ENCODE data around the gene DAAM1.

DAAM1 gene

GRCh38 chr14:59188461-59189090 is at the start of gene DAAM1:
DAAM1 (plus strand) TSS chr14:59188667; CDS start chr14:59263478, 74,811 bp downstream.
- DNase-seq (ENCODE audit: low read depth): peak; percentile 95

- no peak for DNase-seq (ENCODE audit: low read depth)
These were observed 49.1 kb upstream of the DAAM1 start for GRCh38 chr14:59139324-59139723.

- DNase-seq (ENCODE audit: low read depth): no peak
These were observed 48.2 kb upstream of the DAAM1 start for GRCh38 chr14:59140106-59140843.

GRCh38 chr14:59146484-59146883 is 42.0 kb upstream of the DAAM1 start:
- DNase-seq (ENCODE audit: low read depth): no peak

- no peak for DNase-seq (ENCODE audit: low read depth)
These were observed 41.5 kb upstream of the DAAM1 start for GRCh38 chr14:59147007-59147406.

GRCh38 chr14:59148334-59148900 is 40.0 kb upstream of the DAAM1 start:
- DNase-seq (ENCODE audit: low read depth): no peak

GRCh38 chr14:59150990-59151389 is 37.5 kb upstream of the DAAM1 start:
- no peak for DNase-seq (ENCODE audit: low read depth)

- no peak for DNase-seq (ENCODE audit: low read depth)
These were observed 34.1 kb upstream of the DAAM1 start for GRCh38 chr14:59154373-59154772.

GRCh38 chr14:59155886-59156285 is 32.6 kb upstream of the DAAM1 start:
- no peak for DNase-seq (ENCODE audit: low read depth)

GRCh38 chr14:59159169-59159568 is 29.3 kb upstream of the DAAM1 start:
- no peak for DNase-seq (ENCODE audit: low read depth)

GRCh38 chr14:59160506-59160905 is 28.0 kb upstream of the DAAM1 start:
- no peak for DNase-seq (ENCODE audit: low read depth)

- DNase-seq (ENCODE audit: low read depth): no peak
These were observed 26.8 kb upstream of the DAAM1 start for GRCh38 chr14:59161561-59162175.

GRCh38 chr14:59166258-59166657 is 22.2 kb upstream of the DAAM1 start:
- DNase-seq (ENCODE audit: low read depth): no peak

GRCh38 chr14:59175404-59175803 is 13.1 kb upstream of the DAAM1 start:
- no peak for DNase-seq (ENCODE audit: low read depth)

GRCh38 chr14:59176765-59177164 is 11.7 kb upstream of the DAAM1 start:
- no peak for DNase-seq (ENCODE audit: low read depth)

GRCh38 chr14:59177262-59177661 is 11.2 kb upstream of the DAAM1 start:
- no peak for DNase-seq (ENCODE audit: low read depth)

GRCh38 chr14:59181791-59182190 is 6.7 kb upstream of the DAAM1 start:
- no peak for DNase-seq (ENCODE audit: low read depth)

GRCh38 chr14:59182641-59183040 is 5.8 kb upstream of the DAAM1 start:
- DNase-seq (ENCODE audit: low read depth): no peak

GRCh38 chr14:59183150-59183549 is 5.3 kb upstream of the DAAM1 start:
- DNase-seq (ENCODE audit: low read depth): no peak

GRCh38 chr14:59184396-59184795 is 4.1 kb upstream of the DAAM1 start:
- no peak for DNase-seq (ENCODE audit: low read depth)

- DNase-seq (ENCODE audit: low read depth): no peak
These were observed 2.8 kb upstream of the DAAM1 start for GRCh38 chr14:59185676-59186075.

- no peak for DNase-seq (ENCODE audit: low read depth)
These were observed 2.2 kb upstream of the DAAM1 start for GRCh38 chr14:59186306-59186705.

GRCh38 chr14:59187118-59187517 is 1.3 kb upstream of the DAAM1 start:
- no peak for DNase-seq (ENCODE audit: low read depth)

All from stimulated activated CD4-positive, alpha-beta T cell treated with anti-CD3 and anti-CD28 coated beads, Interleukin-2, amount 100 ng/mL, for 4 hours (primary cell).